ENCODE data around the gene MORN1.

MORN1 gene

DNA sequence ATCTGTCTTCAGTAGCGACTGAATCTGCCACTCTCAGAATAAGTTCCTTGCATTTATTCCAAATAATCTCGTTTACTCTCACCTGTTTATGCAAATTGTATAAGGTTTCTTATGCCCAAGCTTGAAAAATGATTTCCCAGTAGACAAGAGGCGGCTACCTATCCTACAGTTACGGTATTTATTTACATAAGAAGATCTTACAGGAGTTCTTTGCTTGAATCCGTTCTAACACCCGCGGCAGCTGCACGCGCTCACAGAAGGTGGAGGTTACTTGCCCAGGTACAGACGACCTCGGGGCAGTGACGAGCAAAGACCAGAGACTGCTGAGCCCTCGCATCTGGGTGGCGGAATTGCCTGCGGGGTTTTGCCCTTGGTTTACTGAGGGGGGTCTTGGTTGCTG lies 83.4 kb downstream of the MORN1 start:
- TF ChIP-seq CTCF (IDR thresholded peaks at IDR 0.05; ENCODE audit: low read depth, low read length), result no peak
- no peak overlapping the region for H3K4me3 ChIP-seq (ENCODE audit: low read depth, low read length)
- H3K4me1 ChIP-seq, result no peaks in the 10 kb centered on the region
- no peak for DNase-seq
- H3K9me3 ChIP-seq, result no peaks in the 10 kb centered on the region
- no peaks in the 10 kb centered on the region for H3K36me3 ChIP-seq
- H3K27me3 ChIP-seq, result no peaks in the 10 kb centered on the region

- H3K4me3 ChIP-seq (ENCODE audit: low read depth, low read length), result no peak overlapping the region
- H3K4me1 ChIP-seq, result no peaks in the 10 kb centered on the region
- DNase-seq, result no peak
- no peaks in the 10 kb centered on the region for H3K36me3 ChIP-seq
- TF ChIP-seq CTCF (IDR thresholded peaks at IDR 0.05; ENCODE audit: low read depth, low read length), result no peak
- no peaks in the 10 kb centered on the region for H3K9me3 ChIP-seq
- H3K27me3 ChIP-seq, result no peaks in the 10 kb centered on the region
Measured at GRCh38 chr1:2307064-2307605, 84.2 kb downstream of the MORN1 start.

GRCh38 chr1:2306151-2306978 lies 85.0 kb downstream of the MORN1 start:
- Histone ChIP-seq H3K36me3 (no peaks in the 10 kb centered on the region), H3K4me1 (no peaks in the 10 kb centered on the region), H3K9me3 (no peaks in the 10 kb centered on the region), H3K4me3 (ENCODE audit: low read depth, low read length) (no peak overlapping the region), H3K27me3 (no peaks in the 10 kb centered on the region)
- TF ChIP-seq CTCF (IDR thresholded peaks at IDR 0.05; ENCODE audit: low read depth, low read length), result no peak
- no peak for DNase-seq

DNA sequence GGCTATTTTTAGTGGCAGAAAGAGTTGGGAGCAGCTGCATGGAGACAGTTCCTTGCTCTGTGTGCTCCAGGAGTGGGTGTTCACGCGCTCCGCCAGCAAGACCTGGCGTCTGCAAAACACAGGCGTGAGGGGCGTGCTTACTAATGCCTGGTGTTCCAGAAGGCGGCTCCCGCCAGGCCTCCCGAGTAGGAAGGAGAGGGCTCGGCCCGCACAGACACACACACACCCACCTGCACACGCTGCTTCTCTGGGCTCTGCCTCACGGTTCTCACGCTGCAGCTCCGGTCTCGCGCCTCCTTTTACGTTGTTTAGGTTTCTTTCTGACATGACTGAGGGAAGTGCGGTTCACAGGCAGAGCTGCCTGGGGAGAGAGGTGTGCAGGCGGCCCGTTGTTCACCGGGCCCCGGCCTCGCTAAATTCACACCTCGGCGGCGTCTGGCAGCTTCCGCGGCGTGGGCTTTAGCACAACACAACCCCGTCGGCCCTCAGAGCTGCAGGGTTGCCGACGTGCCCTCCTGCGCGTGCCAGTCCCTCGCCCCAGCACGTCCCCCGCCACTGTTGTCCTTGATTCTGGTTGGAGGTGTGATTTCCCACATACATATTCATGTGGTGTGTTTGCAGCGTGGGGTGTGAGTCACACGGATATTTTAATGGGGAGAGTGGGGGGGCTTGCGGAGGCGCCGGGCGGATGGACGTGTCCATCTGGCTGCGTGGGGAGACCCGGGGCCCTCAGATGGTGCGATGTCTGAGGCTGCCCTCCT lies 86.3 kb downstream of the MORN1 start:
- no peak for DNase-seq
- no peaks in the 10 kb centered on the region for H3K9me3 ChIP-seq
- H3K4me3 ChIP-seq (ENCODE audit: low read depth, low read length), result no peak overlapping the region
- no peaks in the 10 kb centered on the region for H3K27me3 ChIP-seq
- no peak for TF ChIP-seq CTCF (IDR thresholded peaks at IDR 0.05; ENCODE audit: low read depth, low read length)
- no peaks in the 10 kb centered on the region for H3K4me1 ChIP-seq
- H3K36me3 ChIP-seq, result no peaks in the 10 kb centered on the region

DNA sequence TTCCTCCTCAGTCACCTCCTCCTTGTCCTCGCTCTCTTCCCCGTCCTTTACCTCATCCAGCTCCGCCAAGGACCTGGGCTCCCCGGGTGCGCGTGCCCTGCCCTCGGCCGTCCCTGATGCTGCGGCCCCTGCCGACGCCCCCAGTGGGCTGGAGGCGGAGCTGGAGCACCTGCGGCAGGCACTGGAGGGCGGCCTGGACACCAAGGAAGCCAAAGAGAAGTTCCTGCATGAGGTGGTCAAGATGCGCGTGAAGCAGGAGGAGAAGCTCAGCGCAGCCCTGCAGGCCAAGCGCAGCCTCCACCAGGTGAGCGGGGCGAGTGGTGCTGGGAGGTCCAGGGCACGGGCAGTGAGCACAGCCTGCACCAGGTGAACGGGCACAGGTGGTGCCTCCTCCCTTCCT lies 87.1 kb downstream of the MORN1 start:
- H3K4me1 ChIP-seq, result no peaks in the 10 kb centered on the region
- no peak overlapping the region for H3K4me3 ChIP-seq (ENCODE audit: low read depth, low read length)
- no peaks in the 10 kb centered on the region for H3K9me3 ChIP-seq
- no peak for TF ChIP-seq CTCF (IDR thresholded peaks at IDR 0.05; ENCODE audit: low read depth, low read length)
- H3K36me3 ChIP-seq, result no peaks in the 10 kb centered on the region
- DNase-seq, result no peak
- H3K27me3 ChIP-seq, result no peaks in the 10 kb centered on the region

DNA sequence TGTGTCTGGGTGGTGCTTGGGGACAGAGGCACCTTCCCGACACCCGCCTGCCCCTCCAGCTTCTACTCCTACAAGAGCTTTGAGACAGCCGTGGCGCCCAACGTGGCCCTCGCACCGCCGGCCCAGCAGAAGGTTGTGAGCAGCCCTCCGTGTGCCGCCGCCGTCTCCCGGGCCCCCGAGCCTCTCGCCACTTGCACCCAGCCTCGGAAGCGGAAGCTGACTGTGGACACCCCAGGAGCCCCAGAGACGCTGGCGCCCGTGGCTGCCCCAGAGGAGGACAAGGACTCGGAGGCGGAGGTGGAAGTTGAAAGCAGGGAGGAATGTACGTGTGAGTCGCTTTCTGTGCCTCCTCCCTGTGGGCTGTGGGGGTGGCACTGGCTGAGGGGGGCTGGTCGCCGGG lies 87.6 kb downstream of the MORN1 start:
- no peak for DNase-seq
- no peak for TF ChIP-seq CTCF (IDR thresholded peaks at IDR 0.05; ENCODE audit: low read depth, low read length)
- H3K36me3 ChIP-seq, result no peaks in the 10 kb centered on the region
- H3K4me1 ChIP-seq, result no peaks in the 10 kb centered on the region
- H3K27me3 ChIP-seq, result no peaks in the 10 kb centered on the region
- H3K9me3 ChIP-seq, result no peaks in the 10 kb centered on the region
- H3K4me3 ChIP-seq (ENCODE audit: low read depth, low read length), result no peak overlapping the region

All from BE2C (cell line).